GM10266 (cell line): ENCODE measurements around the gene SURF1.
"Not testable (repeated sequence)": the region's sequence is repeated elsewhere in the genome, so short reads cannot be mapped to it uniquely, and the experiment has no call there.

ENCODE experiments used
- DNase-seq: peaks from one replicate; pipeline ENCODE4 v3.0.0; 2012; ENCODE audit errors: extremely low spot score
- TF ChIP-seq, protein P1 (sequence below): IDR thresholded peaks from 2 replicates; pipeline ENCODE4 v1.5.1; 2012; ENCODE audit warnings: mild to moderate bottlenecking, low read depth; ENCODE audit not compliant: control insufficient read depth, insufficient read depth; ENCODE audit errors: missing control alignments

SURF1 gene

DNA sequence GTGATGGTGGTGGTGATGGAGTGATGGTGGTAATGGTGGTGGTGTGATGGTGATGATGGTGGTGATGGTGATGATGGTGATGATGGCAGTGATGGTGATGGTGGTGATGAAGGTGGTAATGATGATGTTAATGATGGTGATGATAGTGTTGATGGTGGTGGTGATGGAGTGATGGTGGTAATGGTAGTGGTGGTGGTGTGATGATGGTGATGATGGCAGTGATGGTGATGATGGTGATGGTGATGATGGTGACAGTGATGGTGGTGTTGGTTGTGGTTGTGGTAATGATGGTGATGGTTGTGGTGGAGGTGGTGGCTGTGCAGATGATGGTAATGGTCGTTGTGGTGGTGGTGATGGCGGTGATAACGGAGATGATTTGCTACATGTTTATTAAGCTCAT is 27.2 kb upstream of the SURF1 start:
- TF ChIP-seq, protein P1, sequence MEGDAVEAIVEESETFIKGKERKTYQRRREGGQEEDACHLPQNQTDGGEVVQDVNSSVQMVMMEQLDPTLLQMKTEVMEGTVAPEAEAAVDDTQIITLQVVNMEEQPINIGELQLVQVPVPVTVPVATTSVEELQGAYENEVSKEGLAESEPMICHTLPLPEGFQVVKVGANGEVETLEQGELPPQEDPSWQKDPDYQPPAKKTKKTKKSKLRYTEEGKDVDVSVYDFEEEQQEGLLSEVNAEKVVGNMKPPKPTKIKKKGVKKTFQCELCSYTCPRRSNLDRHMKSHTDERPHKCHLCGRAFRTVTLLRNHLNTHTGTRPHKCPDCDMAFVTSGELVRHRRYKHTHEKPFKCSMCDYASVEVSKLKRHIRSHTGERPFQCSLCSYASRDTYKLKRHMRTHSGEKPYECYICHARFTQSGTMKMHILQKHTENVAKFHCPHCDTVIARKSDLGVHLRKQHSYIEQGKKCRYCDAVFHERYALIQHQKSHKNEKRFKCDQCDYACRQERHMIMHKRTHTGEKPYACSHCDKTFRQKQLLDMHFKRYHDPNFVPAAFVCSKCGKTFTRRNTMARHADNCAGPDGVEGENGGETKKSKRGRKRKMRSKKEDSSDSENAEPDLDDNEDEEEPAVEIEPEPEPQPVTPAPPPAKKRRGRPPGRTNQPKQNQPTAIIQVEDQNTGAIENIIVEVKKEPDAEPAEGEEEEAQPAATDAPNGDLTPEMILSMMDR, result no peak
- no peak for DNase-seq

DNA sequence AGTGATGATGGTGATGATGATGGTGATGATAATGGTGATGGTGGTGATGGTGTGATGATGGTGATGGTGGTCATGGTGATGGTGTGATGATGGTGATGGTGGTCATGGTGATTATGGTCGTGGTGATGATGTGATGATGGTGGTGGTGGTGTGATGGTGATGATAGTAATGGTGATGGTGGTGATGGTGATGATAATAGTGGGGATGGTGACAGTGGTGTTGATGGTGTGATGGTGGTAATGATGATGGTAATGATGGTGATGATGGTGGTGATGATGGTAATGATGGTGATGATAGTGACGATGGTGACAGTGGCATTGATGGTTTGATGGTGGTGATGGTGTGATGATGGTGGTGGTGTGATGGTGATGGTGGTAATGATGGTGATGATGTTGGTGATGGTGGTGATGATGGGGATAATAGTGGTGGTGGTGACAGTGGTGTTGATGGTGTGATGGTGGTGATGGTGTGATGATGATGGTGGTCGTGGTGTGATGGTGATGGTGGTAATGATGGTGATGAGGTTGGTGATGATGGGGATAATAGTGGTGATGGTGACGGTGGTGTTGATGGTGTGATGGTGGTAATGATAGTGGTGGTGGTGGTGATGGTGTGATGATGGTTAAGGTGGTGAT is 26.3 kb upstream of the SURF1 start:
- DNase-seq, result no peak
- TF ChIP-seq, protein P1, result no peak

DNA sequence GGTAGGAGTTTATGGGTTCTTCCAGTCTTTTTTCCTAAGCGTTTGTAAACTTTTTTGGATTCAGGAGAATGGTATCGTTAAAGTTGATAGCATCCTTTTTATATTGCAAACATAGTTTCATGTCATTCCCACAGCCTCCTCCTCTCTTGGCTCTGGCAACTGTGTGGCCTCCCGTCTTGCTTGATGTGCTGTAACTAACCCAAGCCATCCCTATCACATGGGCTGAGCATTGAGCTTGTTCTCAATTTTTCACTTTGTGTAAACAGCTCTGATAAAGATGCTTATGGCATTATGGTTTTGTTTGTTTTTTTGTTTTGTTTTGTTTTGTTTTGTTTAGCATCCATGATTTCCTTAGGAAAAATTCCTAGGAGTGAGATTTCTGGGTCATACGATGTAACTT is 24.4 kb upstream of the SURF1 start:
- DNase-seq, result no peak
- TF ChIP-seq, protein P1, result no peak

DNA sequence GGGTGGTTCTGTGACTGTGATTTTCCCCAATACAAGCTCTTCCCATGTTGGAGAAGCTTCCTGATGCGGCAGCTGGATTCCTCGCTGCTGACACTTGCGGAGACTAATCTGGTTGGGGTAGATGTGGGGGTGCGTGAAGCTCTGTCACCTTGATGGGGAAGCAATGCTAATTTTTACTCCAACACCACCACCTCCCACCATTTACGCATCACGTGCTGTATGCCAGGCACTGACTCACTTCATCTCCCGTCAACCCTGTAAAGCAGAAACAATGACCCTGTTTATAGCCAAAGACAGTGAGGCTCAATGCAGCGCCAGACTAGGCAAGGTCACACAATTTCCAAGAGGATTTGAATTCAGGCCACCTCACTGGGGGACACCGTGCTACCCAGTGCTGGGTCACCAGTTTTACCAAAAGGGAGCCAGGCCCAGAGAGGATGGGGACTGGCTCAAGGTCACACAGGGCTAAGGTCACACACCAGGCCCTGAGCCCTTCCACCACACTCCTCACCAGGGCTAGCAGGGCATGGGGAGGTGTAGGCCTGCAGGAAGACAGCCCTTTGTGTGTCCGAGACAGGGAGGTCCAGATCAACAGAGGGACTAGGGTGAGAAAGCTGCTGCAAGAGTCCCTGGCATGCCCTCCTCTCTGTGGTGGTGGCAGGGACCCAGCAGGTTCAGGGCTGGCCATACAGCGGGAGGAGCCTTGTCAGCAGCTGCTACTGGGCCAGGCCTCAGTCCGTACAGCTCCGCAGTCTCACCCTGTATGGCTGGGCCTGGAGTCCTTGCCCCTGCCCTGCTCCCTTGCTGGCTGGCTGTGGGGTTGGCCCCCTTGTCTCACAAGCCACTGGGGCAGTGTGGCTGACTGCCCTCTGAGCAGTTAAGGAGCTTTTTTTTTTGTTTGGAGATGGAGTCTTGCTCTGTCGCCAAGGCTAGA is 23.1 kb upstream of the SURF1 start:
- DNase-seq, result no peak
- TF ChIP-seq, protein P1, result no peak

DNA sequence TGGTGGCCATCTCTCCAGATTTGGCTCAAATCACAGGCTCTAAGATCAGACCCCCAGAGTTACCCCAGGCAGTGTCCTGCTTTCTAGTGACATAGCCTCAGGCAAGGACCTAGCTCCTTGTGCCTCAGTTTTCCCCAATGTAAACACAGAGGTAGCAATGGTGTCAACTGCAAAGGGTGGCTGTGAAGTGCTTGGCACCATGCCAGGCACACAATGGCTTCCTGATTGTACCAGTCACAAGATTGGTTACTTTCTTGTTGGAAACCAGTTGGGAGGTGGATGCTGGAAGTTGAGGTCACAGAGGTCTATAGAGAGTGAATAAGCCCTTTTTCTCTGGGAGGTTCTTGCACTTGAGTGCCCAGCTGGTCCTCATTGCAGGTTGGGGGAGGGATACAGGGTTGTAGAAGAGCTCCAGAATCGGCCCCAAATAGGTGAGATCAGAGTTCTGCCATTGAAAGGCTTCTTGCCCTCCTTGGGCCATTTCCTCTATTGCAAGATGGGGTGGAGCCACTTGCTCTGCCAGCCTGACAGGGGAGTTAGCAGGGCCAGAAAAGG is 22.2 kb upstream of the SURF1 start:
- TF ChIP-seq, protein P1, result no peak
- no peak for DNase-seq

DNA sequence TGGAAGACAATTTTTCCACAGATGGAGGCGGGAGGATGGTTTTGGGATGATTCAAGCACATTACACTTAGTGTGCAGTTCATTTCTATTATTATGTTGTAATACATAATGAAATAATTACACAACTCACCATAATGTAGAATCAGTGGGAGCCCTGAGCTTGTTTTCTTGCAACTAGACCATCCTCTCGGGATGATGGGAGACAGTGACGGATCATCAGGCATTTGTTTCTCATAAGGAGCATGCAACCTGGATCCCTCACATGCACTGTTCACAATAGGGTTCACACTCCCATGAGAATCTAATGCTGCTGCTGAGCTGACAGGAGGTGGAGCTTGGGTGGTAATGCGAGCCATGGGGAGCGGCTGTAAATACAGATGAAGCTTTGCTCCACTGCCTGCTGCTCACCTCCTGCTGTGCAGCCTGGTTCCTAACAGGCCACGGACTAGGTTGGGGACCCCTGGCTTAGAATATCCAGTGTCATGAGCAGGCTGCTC is 21.5 kb upstream of the SURF1 start:
- TF ChIP-seq, protein P1, result no peak
- no peak for DNase-seq

DNA sequence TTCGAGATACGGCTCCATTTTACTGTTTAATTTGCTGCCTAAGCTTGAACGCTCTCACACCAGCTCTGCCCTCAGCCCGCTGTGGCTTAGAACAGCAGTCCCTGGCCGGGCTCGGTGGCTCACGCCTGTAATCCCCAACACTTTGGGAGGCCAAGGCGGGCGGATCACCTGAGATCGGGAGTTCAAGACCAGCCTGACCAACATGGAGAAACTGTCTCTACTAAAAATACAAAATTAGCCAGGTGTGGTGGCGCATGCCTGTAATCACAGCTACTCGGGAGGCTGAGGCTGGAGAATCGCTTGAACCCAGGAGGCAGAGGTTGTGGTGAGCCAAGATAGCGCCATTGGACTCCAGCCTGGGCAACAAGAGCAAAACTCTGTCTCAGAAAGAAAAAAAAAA is 21.0 kb upstream of the SURF1 start:
- not testable (repeated sequence) for DNase-seq
